GM12874 (cell line): ENCODE data around the gene CPLX4.

Experiments used
- CTCF ChIP-seq: IDR thresholded peaks from 2 replicates; pipeline ENCODE4 v1.5.1; 2011; ENCODE audit warnings: low read depth, mild to moderate bottlenecking, control low read depth, low read length, moderate library complexity; ENCODE audit not compliant: insufficient read depth

Gene CPLX4

GRCh38 chr18:59266459-59266858 is 52.0 kb downstream of the CPLX4 start:
- no peak for TF ChIP-seq CTCF

- TF ChIP-seq CTCF: no peak
Observed at GRCh38 chr18:59265974-59266369, 52.5 kb downstream of the CPLX4 start.

GRCh38 chr18:59265246-59265973 is 53.0 kb downstream of the CPLX4 start:
- no peak for TF ChIP-seq CTCF

- TF ChIP-seq CTCF: no peak
Observed at GRCh38 chr18:59264651-59265245, 53.7 kb downstream of the CPLX4 start.

- TF ChIP-seq CTCF: no peak
Observed at GRCh38 chr18:59264121-59264571, 54.3 kb downstream of the CPLX4 start.

- TF ChIP-seq CTCF: no peak
Observed at GRCh38 chr18:59263661-59264060, 54.8 kb downstream of the CPLX4 start.

- peak; percentile 64 for TF ChIP-seq CTCF
Observed at GRCh38 chr18:59249199-59249774, 69.2 kb downstream of the CPLX4 start.
